H1 (cell line): ENCODE data around the gene STX4. TPM values are rescaled to one million over a fixed set of nuclear protein-coding genes. Genes with fewer than 3 reads are reported as not detected.

Experiments used
- RFX5 ChIP-seq: IDR thresholded peaks from 2 replicates; pipeline ENCODE4 v1.6.1; 2011; ENCODE audit warnings: low read depth, low read length, improper control_type of control experiment, borderline replicate concordance
- polyA plus RNA-seq, 7 experiments: library from polyadenylated mRNA; depleted of rRNA in 3 of 7; stranded (reverse) in 5 of 7; unstranded in 2 of 7; fragments of >200 nt in 5 of 7; fragments of 200-250 nt in 2 of 7; gene quantifications; 1 replicate in 5 of 7; 2 replicates in 1 of 7; 4 replicates in 1 of 7; pipeline versions ENCODE4 v1.2.1 to v1.2.3, GENCODE V29; 2011 to 2013; ENCODE audit warnings: missing spikeins in 2 of 7, mixed read lengths in 2 of 7
- total RNA-seq: library from RNA; stranded (reverse); fragmentation: NEBNext Ultra II Directional; extraction: Animal tissue kit (Norgen Biotek cat#: 25700); gene quantifications from 2 replicates; pipeline ENCODE4 v1.2.1, GENCODE V29; 2021

The STX4 gene
- total and polyA plus RNA-seq, 2 of the 8 experiments (the other 6 are each of a cell fraction or from before 2014, with no cell fraction given), result 25.8 to 32.3 TPM

GRCh38 chr16:31078597-31079341, 45.4 kb downstream of the STX4 start (continued):
- TF ChIP-seq RFX5, result no peak
